ENCODE measurements around the gene AWAT1. TPM values are rescaled to one million over a fixed set of nuclear protein-coding genes. Genes with fewer than 3 reads are reported as not detected.

Gene AWAT1
- not detected in 2 replicates for total RNA-seq

DNA sequence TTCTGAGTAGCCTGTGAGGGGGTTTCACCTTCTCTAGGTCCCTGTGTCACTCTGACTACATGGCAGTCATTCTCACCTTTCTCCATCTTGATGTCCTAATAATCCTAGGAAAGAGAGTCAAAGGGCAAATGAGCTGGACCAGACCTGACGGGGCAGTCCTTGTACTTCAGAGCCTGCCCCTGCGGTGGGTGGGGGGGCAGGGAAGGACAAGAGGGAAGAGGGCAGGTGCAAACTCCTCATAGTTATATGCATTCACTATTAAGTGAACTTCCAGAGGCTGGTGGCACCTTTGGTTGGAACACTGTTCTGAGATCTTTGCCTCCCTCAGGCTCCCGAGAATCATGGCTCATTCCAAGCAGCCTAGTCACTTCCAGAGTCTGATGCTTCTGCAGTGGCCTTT is at the start of gene AWAT1:
Gene AWAT1 (plus strand): TSS at position 301 of the 400 bp plus-strand sequence. CDS start 41 bp downstream, at position 342.

DNA sequence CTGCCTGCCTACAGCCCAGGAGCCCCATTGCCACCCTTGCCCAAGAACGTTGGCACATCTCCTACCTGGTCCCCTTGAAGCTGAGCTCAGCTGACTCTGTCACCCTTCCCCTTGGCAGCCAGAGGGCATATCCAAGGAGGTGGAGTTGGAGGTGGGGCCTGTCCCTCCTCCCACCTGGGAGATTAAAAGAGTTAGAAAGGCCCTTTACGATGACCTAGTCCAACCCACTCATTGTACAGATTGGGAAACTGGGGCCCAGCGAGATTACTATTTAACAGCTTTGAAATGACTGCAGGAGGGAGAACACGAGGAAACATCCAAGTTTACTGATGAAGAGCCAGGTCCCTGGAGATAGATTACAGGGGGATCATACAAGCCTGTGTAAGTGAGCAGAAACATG is 25.6 kb downstream of the AWAT1 start, which contains the start of gene P2RY4:
Gene P2RY4 (minus strand): TSS at position 101 of the 400 bp plus-strand sequence. CDS start 580 bp downstream, outside the sequence.

DNA sequence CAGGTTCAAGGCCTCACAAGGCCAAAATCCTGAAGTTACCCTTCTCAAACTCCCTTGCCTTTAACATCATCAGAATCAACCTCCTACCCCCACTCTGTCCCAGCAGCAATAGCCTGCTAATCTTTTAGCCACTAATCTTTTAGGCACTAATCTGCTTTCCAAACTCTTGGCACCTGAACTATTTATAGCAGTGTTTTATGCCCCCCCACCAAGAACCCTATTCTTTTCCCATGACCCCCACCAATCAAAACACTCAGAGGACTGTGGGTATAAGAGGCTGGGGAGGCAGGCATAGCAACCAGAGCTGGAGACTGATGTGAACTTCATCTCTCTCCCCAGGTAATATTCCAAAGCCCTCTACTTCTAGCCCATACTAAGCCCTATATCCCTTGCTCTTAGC is 33.6 kb downstream of the AWAT1 start, which contains the start of gene ARR3:
Gene ARR3 (plus strand): TSS at position 301 of the 400 bp plus-strand sequence. CDS start 1,052 bp downstream, outside the sequence.

DNA sequence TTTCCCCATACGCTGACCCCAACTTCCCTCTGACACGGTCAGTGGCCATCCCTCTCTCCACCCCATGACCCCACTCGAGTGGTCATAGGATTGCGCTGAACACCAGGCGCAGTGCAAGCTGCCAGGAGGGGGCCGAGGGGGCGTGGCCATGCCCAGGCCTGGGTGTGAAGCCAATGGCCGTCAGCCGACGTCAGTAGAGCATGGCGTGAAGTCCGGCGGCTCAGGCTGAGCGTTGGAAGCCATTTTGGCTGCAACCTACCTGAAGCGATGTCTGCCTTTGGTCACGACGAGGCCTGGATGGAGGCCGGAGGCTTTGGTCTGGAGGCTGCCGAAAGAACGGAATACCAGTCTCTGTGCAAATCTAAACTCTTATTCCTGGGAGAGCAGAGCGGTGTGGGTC is 47.5 kb downstream of the AWAT1 start, which contains the start of gene RAB41:
Gene RAB41 (plus strand): TSS at position 222 of the 400 bp plus-strand sequence. CDS start 46 bp downstream, at position 268.

Other genes starting within 250 kb of the AWAT1 start
- gene AWAT2, start 184.7 kb upstream of the AWAT1 start, total RNA-seq: not detected in 2 replicates
- not detected in 2 replicates for gene OTUD6A, start 172.2 kb upstream of the AWAT1 start, total RNA-seq
- 71.1 and 115 TPM in 2 replicates for gene IGBP1, start 101.2 kb upstream of the AWAT1 start, total RNA-seq
- gene DGAT2L6, start 57.2 kb upstream of the AWAT1 start, total RNA-seq: not detected in 2 replicates
- not detected in 2 replicates for gene P2RY4, start 25.5 kb downstream of the AWAT1 start, total RNA-seq
- gene ARR3, start 33.7 kb downstream of the AWAT1 start, total RNA-seq: not detected in 2 replicates
- not detected in 2 replicates for gene RAB41, start 47.5 kb downstream of the AWAT1 start, total RNA-seq
- gene PDZD11, start 55.3 kb downstream of the AWAT1 start, total RNA-seq: 50.2 and 62.2 TPM in 2 replicates
- 0.35 and 1.5 TPM in 2 replicates for gene KIF4A, start 55.4 kb downstream of the AWAT1 start, total RNA-seq
- gene GDPD2, start 188.7 kb downstream of the AWAT1 start, total RNA-seq: not detected in 2 replicates
- 3.3 and 7.9 TPM in 2 replicates for gene DLG3, start 210.2 kb downstream of the AWAT1 start, total RNA-seq

Data from pericardium fibroblast (primary cell).